Measurements from ENCODE around the gene AGAP5.
"Not testable (repeated sequence)": the region's sequence is repeated elsewhere in the genome, so short reads cannot be mapped to it uniquely, and the experiment has no call there.

DNA sequence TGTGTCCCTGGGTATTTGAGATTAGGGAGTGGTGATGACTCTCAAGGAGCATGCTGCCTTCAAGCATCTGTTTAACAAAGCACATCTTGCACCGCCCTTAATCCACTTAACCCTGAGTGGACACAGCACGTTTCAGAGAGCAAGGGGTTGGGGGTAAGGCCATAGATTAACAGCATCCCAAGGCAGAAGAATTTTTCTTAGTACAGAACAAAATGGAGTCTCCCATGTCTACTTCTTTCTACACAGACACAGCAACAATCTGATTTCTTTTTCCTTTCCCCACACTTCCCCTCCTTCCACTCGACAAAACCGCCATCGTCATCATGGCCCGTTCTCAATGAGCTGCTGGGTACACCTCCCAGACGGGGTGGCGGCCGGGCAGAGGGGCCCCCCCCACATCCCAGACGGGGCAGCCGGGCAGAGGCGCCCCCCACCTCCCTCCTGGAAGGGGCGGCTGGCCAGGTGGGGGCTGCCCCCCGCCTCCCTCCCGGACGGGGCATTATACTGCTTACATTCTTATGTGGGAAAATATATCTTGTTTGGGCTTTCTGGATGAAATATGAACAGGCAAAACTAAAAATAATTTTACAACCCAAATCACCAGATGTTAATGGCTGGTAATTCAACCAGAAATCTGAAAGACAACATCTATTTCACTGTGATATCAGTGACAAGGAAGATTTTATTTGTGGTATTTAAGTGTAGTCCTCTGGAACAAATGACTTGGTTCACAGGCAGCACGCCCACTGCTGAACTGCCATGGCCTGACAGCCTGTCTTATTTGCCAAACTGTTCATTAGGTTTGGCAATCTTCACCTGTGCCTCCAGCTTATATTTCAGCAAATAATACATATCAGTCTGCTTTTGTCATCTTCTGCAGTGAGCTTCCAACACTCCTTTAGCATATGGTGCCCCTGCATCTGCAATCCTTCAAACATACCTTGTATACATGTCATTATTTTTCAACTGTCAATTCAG lies 17.6 kb upstream of the AGAP5 start:
- TF ChIP-seq, protein P1, sequence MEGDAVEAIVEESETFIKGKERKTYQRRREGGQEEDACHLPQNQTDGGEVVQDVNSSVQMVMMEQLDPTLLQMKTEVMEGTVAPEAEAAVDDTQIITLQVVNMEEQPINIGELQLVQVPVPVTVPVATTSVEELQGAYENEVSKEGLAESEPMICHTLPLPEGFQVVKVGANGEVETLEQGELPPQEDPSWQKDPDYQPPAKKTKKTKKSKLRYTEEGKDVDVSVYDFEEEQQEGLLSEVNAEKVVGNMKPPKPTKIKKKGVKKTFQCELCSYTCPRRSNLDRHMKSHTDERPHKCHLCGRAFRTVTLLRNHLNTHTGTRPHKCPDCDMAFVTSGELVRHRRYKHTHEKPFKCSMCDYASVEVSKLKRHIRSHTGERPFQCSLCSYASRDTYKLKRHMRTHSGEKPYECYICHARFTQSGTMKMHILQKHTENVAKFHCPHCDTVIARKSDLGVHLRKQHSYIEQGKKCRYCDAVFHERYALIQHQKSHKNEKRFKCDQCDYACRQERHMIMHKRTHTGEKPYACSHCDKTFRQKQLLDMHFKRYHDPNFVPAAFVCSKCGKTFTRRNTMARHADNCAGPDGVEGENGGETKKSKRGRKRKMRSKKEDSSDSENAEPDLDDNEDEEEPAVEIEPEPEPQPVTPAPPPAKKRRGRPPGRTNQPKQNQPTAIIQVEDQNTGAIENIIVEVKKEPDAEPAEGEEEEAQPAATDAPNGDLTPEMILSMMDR (conservative IDR thresholded peaks at IDR 0.05 in 1 of 2, IDR thresholded peaks at IDR 0.05 in 1 of 2; ENCODE audit: low read depth in 1 of 2, low read length in 2 of 2), result not testable (repeated sequence)
- not testable (repeated sequence) for TF ChIP-seq EZH2 (IDR thresholded peaks at IDR 0.05; ENCODE audit: low read length, missing control alignments)

Measured in fibroblast of lung (primary cell).